ENCODE measurements around the gene GPC4. TPM values are rescaled to one million over a fixed set of nuclear protein-coding genes. Genes with fewer than 3 reads are reported as not detected.

GPC4 gene
- total and polyA plus RNA-seq, 2 experiments from 2014 or later, result 124 to 183 TPM

GRCh38 chrX:133376422-133376821 lies 38.9 kb downstream of the GPC4 start:
- H3K79me2 ChIP-seq (replicated peaks; ENCODE audit: insufficient read depth), result peaks cover 100% of the 10 kb centered on the region

More at GRCh38 chrX:133376422-133376821, 38.9 kb downstream of the GPC4 start:
- Mint-ChIP-seq H3K36me3 (ENCODE audit: low read depth) (peaks cover 3% of the 10 kb centered on the region; the same call in 2 of the 3 replicates), H3K4me3 (peak overlapping the region; percentile 29; the same call in 1 of the 3 replicates), H3K4me1 (peaks cover 68% of the 10 kb centered on the region), H3K27ac (no peak overlapping the region), H3K9me3 (no peaks in the 10 kb centered on the region), H3K27me3 (ENCODE audit: insufficient read depth, low read depth, poor library complexity) (peaks cover 14% of the 10 kb centered on the region)
- TF ChIP-seq EZH2 (IDR thresholded peaks at IDR 0.05; ENCODE audit: low read depth, unreplicated experiment) (no peak), NANOG (IDR thresholded peaks at IDR 0.05; ENCODE audit: borderline replicate concordance) (no peak), CREB1 (CRISPR knock-in tag; IDR thresholded peaks at IDR 0.05; ENCODE audit: low read depth) (no peak), STAT1 (IDR thresholded peaks at IDR 0.05; ENCODE audit: unreplicated experiment) (no peak), ZNF114 (CRISPR knock-in tag; IDR thresholded peaks at IDR 0.05) (no peak), POLR2AphosphoS5 (IDR thresholded peaks at IDR 0.05; ENCODE audit: low read depth) (no peak), JUNB (IDR thresholded peaks at IDR 0.05; ENCODE audit: unreplicated experiment) (no peak), ETS1 (IDR thresholded peaks at IDR 0.05) (no peak), ZNF331 (CRISPR knock-in tag; IDR thresholded peaks at IDR 0.05; ENCODE audit: low read depth) (no peak), EZH2phosphoT487 (IDR thresholded peaks at IDR 0.05; ENCODE audit: unreplicated experiment) (no peak)
- TF ChIP-seq, protein P1, sequence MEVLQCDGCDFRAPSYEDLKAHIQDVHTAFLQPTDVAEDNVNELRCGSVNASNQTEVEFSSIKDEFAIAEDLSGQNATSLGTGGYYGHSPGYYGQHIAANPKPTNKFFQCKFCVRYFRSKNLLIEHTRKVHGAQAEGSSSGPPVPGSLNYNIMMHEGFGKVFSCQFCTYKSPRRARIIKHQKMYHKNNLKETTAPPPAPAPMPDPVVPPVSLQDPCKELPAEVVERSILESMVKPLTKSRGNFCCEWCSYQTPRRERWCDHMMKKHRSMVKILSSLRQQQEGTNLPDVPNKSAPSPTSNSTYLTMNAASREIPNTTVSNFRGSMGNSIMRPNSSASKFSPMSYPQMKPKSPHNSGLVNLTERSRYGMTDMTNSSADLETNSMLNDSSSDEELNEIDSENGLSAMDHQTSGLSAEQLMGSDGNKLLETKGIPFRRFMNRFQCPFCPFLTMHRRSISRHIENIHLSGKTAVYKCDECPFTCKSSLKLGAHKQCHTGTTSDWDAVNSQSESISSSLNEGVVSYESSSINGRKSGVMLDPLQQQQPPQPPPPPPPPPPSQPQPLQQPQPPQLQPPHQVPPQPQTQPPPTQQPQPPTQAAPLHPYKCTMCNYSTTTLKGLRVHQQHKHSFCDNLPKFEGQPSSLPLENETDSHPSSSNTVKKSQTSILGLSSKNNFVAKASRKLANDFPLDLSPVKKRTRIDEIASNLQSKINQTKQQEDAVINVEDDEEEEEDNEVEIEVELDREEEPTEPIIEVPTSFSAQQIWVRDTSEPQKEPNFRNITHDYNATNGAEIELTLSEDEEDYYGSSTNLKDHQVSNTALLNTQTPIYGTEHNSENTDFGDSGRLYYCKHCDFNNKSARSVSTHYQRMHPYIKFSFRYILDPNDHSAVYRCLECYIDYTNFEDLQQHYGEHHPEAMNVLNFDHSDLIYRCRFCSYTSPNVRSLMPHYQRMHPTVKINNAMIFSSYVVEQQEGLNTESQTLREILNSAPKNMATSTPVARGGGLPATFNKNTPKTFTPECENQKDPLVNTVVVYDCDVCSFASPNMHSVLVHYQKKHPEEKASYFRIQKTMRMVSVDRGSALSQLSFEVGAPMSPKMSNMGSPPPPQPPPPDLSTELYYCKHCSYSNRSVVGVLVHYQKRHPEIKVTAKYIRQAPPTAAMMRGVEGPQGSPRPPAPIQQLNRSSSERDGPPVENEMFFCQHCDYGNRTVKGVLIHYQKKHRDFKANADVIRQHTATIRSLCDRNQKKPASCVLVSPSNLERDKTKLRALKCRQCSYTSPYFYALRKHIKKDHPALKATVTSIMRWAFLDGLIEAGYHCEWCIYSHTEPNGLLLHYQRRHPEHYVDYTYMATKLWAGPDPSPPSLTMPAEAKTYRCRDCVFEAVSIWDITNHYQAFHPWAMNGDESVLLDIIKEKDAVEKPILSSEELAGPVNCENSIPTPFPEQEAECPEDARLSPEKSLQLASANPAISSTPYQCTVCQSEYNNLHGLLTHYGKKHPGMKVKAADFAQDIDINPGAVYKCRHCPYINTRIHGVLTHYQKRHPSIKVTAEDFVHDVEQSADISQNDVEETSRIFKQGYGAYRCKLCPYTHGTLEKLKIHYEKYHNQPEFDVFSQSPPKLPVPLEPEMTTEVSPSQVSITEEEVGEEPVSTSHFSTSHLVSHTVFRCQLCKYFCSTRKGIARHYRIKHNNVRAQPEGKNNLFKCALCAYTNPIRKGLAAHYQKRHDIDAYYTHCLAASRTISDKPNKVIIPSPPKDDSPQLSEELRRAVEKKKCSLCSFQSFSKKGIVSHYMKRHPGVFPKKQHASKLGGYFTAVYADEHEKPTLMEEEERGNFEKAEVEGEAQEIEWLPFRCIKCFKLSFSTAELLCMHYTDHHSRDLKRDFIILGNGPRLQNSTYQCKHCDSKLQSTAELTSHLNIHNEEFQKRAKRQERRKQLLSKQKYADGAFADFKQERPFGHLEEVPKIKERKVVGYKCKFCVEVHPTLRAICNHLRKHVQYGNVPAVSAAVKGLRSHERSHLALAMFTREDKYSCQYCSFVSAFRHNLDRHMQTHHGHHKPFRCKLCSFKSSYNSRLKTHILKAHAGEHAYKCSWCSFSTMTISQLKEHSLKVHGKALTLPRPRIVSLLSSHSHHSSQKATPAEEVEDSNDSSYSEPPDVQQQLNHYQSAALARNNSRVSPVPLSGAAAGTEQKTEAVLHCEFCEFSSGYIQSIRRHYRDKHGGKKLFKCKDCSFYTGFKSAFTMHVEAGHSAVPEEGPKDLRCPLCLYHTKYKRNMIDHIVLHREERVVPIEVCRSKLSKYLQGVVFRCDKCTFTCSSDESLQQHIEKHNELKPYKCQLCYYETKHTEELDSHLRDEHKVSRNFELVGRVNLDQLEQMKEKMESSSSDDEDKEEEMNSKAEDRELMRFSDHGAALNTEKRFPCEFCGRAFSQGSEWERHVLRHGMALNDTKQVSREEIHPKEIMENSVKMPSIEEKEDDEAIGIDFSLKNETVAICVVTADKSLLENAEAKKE (CRISPR knock-in tag; IDR thresholded peaks at IDR 0.05), result no peak
- TF ChIP-seq, protein P2, sequence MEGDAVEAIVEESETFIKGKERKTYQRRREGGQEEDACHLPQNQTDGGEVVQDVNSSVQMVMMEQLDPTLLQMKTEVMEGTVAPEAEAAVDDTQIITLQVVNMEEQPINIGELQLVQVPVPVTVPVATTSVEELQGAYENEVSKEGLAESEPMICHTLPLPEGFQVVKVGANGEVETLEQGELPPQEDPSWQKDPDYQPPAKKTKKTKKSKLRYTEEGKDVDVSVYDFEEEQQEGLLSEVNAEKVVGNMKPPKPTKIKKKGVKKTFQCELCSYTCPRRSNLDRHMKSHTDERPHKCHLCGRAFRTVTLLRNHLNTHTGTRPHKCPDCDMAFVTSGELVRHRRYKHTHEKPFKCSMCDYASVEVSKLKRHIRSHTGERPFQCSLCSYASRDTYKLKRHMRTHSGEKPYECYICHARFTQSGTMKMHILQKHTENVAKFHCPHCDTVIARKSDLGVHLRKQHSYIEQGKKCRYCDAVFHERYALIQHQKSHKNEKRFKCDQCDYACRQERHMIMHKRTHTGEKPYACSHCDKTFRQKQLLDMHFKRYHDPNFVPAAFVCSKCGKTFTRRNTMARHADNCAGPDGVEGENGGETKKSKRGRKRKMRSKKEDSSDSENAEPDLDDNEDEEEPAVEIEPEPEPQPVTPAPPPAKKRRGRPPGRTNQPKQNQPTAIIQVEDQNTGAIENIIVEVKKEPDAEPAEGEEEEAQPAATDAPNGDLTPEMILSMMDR (conservative IDR thresholded peaks at IDR 0.05; ENCODE audit: low read depth in 2 of 2), result no peak
- TF ChIP-seq, protein P3, sequence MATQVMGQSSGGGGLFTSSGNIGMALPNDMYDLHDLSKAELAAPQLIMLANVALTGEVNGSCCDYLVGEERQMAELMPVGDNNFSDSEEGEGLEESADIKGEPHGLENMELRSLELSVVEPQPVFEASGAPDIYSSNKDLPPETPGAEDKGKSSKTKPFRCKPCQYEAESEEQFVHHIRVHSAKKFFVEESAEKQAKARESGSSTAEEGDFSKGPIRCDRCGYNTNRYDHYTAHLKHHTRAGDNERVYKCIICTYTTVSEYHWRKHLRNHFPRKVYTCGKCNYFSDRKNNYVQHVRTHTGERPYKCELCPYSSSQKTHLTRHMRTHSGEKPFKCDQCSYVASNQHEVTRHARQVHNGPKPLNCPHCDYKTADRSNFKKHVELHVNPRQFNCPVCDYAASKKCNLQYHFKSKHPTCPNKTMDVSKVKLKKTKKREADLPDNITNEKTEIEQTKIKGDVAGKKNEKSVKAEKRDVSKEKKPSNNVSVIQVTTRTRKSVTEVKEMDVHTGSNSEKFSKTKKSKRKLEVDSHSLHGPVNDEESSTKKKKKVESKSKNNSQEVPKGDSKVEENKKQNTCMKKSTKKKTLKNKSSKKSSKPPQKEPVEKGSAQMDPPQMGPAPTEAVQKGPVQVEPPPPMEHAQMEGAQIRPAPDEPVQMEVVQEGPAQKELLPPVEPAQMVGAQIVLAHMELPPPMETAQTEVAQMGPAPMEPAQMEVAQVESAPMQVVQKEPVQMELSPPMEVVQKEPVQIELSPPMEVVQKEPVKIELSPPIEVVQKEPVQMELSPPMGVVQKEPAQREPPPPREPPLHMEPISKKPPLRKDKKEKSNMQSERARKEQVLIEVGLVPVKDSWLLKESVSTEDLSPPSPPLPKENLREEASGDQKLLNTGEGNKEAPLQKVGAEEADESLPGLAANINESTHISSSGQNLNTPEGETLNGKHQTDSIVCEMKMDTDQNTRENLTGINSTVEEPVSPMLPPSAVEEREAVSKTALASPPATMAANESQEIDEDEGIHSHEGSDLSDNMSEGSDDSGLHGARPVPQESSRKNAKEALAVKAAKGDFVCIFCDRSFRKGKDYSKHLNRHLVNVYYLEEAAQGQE (IDR thresholded peaks at IDR 0.05; ENCODE audit: unreplicated experiment), result no peak
- H3K27ac ChIP-seq (ENCODE audit: low read depth), result no peak overlapping the region
- DNase-seq (ENCODE audit: low spot score), result no peak
- H3K36me3 ChIP-seq (ENCODE audit: insufficient read depth), result no peaks in the 10 kb centered on the region
- 0 out of 2 replicates have a peak, but pooled peaks cover 2% of the 10 kb centered on the region for H3F3A ChIP-seq (replicated peaks; ENCODE audit: low read depth)
- H2AFZ ChIP-seq, result no peak overlapping the region
- H3K4me3 ChIP-seq, result no peak overlapping the region
- no peak overlapping the region for H3K4me2 ChIP-seq
- H3K9me2 ChIP-seq (ENCODE audit: insufficient read depth), result no peaks in the 10 kb centered on the region
- H3K4me1 ChIP-seq (ENCODE audit: insufficient read depth), result peaks cover 46% of the 10 kb centered on the region
- no peaks in the 10 kb centered on the region for H3K27me3 ChIP-seq (ENCODE audit: insufficient read depth)
- ATAC-seq, result no peak
- H4K20me1 ChIP-seq (replicated peaks; ENCODE audit: insufficient read depth), result peaks cover 57% of the 10 kb centered on the region

Data from GM23338 (cell line).